ENCODE results near the gene SSPN. TPM values are rescaled to one million over a fixed set of nuclear protein-coding genes. Genes with fewer than 3 reads are reported as not detected.

The SSPN gene
- total RNA-seq, 1 experiment from 2014 or later, result 11.9 TPM

DNA sequence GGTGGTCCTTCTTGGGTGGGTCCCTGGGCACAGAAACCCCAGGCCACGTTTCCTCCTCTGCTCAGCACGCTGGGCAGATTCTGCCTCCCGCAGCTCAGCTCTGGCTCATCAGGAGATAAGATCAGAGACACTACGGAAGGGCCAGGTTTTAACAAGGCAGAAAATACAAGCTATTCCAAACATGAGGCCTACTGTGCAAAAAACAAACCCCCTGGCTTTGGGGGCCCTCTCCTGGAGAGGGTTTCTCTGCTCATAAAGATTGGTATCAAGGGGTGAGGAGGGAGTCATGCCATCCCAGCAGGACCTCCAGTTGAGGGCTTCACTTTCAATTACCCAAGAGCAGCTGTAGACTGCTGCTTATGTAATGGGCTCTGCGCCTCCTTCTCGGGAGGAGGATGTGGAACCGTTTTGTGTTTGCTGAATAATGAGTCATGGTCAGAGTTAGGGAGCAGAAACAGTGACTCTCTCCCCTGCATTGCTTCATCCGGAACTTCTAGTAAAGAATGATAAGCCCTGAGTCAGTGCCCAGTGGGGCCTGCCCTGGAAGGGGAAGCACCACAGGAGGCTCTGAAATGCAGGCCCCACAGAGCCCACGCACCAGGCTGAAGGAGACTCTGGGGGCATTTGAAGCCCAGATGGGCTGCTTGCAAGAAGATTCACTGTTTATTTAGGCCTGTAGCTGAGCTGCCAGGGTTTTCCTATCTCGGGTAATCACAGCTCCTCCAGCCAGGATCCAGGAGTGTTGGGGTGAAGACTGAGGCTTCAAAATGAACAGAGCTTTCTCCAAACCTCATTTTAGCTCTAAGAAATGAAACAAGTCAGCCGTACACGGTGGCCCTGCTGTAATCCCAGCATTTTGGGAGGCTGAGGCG is 79.3 kb downstream of the SSPN start:
- no peaks in the 10 kb centered on the region for H3K9me3 ChIP-seq (ENCODE audit: low read length)
- H3K9ac ChIP-seq (ENCODE audit: low read length), result peak overlapping the region; percentile 81
- no peaks in the 10 kb centered on the region for H3K36me3 ChIP-seq (ENCODE audit: low read depth, low read length)
- peak overlapping the region; percentile 60 for H3K4me2 ChIP-seq (ENCODE audit: low read length)
- peak overlapping the region; percentile 94 for H3K27ac ChIP-seq (ENCODE audit: low read length)
- H3K27me3 ChIP-seq (ENCODE audit: low read length), result no peaks in the 10 kb centered on the region
- peak overlapping the region; percentile 13 for H2AFZ ChIP-seq (ENCODE audit: low read length)
- ChIA-PET POLR2A (ENCODE audit: unreplicated experiment) (interaction anchor here (0.6 to 1.7 kb wide), 12 partner anchors 28 to 349 kb away, joined by 3 to 42 read pairs (median 6); partner anchors contain the start of gene BHLHE41), CTCF (interaction anchor here (0.5 to 2.3 kb wide), 19 partner anchors 9 to 427 kb away, joined by 3 to 19 read pairs (median 5); partner anchors contain the start of genes BHLHE41 and SSPN)
- H3K4me1 ChIP-seq (ENCODE audit: insufficient read depth, low read length), result peaks cover 57% of the 10 kb centered on the region
- H3K4me3 ChIP-seq (ENCODE audit: low read length), result peak overlapping the region; percentile 5; the same call in 1 of the 2 replicates
- no peaks in the 10 kb centered on the region for H3K9me2 ChIP-seq (replicated peaks; ENCODE audit: low read length)
- TF ChIP-seq, protein P1, sequence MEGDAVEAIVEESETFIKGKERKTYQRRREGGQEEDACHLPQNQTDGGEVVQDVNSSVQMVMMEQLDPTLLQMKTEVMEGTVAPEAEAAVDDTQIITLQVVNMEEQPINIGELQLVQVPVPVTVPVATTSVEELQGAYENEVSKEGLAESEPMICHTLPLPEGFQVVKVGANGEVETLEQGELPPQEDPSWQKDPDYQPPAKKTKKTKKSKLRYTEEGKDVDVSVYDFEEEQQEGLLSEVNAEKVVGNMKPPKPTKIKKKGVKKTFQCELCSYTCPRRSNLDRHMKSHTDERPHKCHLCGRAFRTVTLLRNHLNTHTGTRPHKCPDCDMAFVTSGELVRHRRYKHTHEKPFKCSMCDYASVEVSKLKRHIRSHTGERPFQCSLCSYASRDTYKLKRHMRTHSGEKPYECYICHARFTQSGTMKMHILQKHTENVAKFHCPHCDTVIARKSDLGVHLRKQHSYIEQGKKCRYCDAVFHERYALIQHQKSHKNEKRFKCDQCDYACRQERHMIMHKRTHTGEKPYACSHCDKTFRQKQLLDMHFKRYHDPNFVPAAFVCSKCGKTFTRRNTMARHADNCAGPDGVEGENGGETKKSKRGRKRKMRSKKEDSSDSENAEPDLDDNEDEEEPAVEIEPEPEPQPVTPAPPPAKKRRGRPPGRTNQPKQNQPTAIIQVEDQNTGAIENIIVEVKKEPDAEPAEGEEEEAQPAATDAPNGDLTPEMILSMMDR (conservative IDR thresholded peaks at IDR 0.05; ENCODE audit: low read depth, low read length), result peak; percentile 83
- TF ChIP-seq EZH2phosphoT487 (IDR thresholded peaks at IDR 0.05; ENCODE audit: borderline replicate concordance, low read length) (0 out of 2 replicates have a peak, but pooled peaks have one; percentile 53), EZH2 (IDR thresholded peaks at IDR 0.05; ENCODE audit: low read length, unreplicated experiment) (no peak)
- TSS peak; percentile 92 for BruUV-seq (replicated peaks)
- intact Hi-C loops (cut with micrococcal nuclease), result loop anchor here (1.0 to 10.0 kb wide), 11 partner anchors 28 to 428 kb away; no protein-coding TSS in a partner anchor
- no peaks in the 10 kb centered on the region for H3K79me2 ChIP-seq (ENCODE audit: low read length)
- H4K20me1 ChIP-seq (ENCODE audit: low read length), result no peaks in the 10 kb centered on the region
- H3F3A ChIP-seq (ENCODE audit: low read length, unreplicated experiment), result peaks cover 11% of the 10 kb centered on the region
- peak; percentile 92 for ATAC-seq
- DNase-seq, result peak; percentile 100

DNA sequence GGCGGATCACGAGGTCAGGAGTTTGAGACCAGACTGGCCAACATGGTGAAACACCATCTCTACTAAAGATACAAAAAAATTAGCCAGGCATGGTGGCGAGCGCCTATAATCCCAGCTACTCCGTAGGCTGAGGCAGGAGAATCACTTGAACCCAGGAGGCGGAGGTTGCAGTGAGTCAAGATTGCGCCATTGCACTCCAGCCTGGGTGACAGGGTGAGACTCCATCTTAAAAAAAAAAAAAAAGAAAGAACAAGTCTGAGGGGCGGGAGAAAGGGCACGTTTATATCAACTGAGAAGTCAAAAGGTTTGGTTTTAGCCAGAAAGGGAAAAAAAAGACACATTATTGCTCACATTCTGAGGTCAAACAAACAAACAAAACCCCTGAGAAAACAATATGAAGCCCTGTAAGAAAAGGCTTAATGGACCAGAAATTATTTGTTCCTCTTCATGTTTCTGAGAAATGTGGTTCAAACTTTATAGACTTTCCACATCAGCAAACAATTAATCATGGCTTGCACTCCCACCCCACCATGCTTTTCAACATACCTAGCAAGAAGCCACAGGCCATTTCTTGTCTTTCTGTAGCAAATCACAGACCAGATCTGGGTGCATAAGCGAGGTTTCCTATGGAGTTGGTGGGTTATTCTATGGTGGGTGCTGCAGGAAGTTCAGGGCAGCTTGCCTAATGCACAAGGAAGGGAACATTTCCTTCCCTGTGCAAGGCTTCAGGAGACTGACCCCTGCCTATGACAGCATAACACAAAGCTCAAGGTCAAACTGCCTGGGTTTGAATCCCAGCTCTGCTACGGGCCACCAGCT is 80.1 kb downstream of the SSPN start:
- Histone ChIP-seq H3F3A (ENCODE audit: low read length, unreplicated experiment) (peaks cover 11% of the 10 kb centered on the region), H3K9me3 (ENCODE audit: low read length) (no peaks in the 10 kb centered on the region), H4K20me1 (ENCODE audit: low read length) (no peaks in the 10 kb centered on the region), H3K4me3 (ENCODE audit: low read length) (no peak overlapping the region), H3K4me1 (ENCODE audit: insufficient read depth, low read length) (peaks cover 57% of the 10 kb centered on the region), H3K36me3 (ENCODE audit: low read depth, low read length) (no peaks in the 10 kb centered on the region), H3K9me2 (replicated peaks; ENCODE audit: low read length) (no peaks in the 10 kb centered on the region), H3K4me2 (ENCODE audit: low read length) (peak overlapping the region; percentile 47), H3K79me2 (ENCODE audit: low read length) (no peaks in the 10 kb centered on the region), H3K27me3 (ENCODE audit: low read length) (no peaks in the 10 kb centered on the region), H3K27ac (ENCODE audit: low read length) (peak overlapping the region; percentile 94), H3K9ac (ENCODE audit: low read length) (peak overlapping the region; percentile 81), H2AFZ (ENCODE audit: low read length) (peak overlapping the region; percentile 3; the same call in 1 of the 2 replicates)
- ChIA-PET CTCF (interaction anchor here (0.6 to 2.3 kb wide), 5 partner anchors 152 to 426 kb away, joined by 3 to 19 read pairs (median 5); no protein-coding TSS in a partner anchor), POLR2A (ENCODE audit: unreplicated experiment) (interaction anchor here (1.1 to 1.7 kb wide), 2 partner anchors 122 to 161 kb away, joined by 7 to 10 read pairs; no protein-coding TSS in a partner anchor)
- DNase-seq, result peak; percentile 91
- intact Hi-C loops (cut with micrococcal nuclease), result loop anchor here (10.0 kb wide), 1 partner anchor 359 kb away; no protein-coding TSS in a partner anchor
- no TSS peak for BruUV-seq (replicated peaks)
- no peak for TF ChIP-seq EZH2 (IDR thresholded peaks at IDR 0.05; ENCODE audit: low read length, unreplicated experiment)
- ATAC-seq, result no peak; the same call in 1 of the 2 replicates

DNA sequence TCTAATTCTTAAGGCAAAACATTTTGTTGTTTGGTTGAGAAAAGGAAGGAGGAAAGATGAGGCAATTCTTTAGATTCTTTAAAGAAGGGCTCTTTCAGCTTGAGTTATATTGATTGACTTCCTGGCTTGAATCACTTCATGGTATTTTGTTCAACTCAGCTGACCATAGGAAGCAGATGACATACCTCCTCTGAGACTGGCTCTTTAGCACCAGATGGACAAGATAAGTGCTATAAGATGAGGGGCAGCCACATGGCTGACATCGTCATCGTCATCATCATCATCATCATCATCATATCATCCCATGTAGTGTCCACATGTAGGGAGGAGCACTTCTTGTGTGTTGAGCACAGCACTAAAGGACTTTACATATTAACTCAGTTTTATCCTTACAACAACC is 81.3 kb downstream of the SSPN start:
- no peak overlapping the region for H3K4me3 ChIP-seq (ENCODE audit: low read length)
- no peak overlapping the region for H2AFZ ChIP-seq (ENCODE audit: low read length)
- intact Hi-C loops (cut with micrococcal nuclease), result loop anchor here (10.0 kb wide), 1 partner anchor 358 kb away; no protein-coding TSS in a partner anchor
- no peaks in the 10 kb centered on the region for H4K20me1 ChIP-seq (ENCODE audit: low read length)
- no peak overlapping the region for H3K9ac ChIP-seq (ENCODE audit: low read length)
- ChIA-PET CTCF (no interaction called here), POLR2A (ENCODE audit: unreplicated experiment) (no interaction called here)
- BruUV-seq (replicated peaks), result no TSS peak
- peak; percentile 35 for DNase-seq
- no peaks in the 10 kb centered on the region for H3K9me2 ChIP-seq (replicated peaks; ENCODE audit: low read length)
- H3K36me3 ChIP-seq (ENCODE audit: low read depth, low read length), result no peaks in the 10 kb centered on the region
- H3K4me2 ChIP-seq (ENCODE audit: low read length), result no peak overlapping the region
- peak overlapping the region; percentile 94 for H3K27ac ChIP-seq (ENCODE audit: low read length)
- no peaks in the 10 kb centered on the region for H3K27me3 ChIP-seq (ENCODE audit: low read length)
- H3K79me2 ChIP-seq (ENCODE audit: low read length), result no peaks in the 10 kb centered on the region
- no peak for ATAC-seq
- H3F3A ChIP-seq (ENCODE audit: low read length, unreplicated experiment), result peaks cover 11% of the 10 kb centered on the region
- H3K4me1 ChIP-seq (ENCODE audit: insufficient read depth, low read length), result peaks cover 47% of the 10 kb centered on the region
- no peak for TF ChIP-seq EZH2 (IDR thresholded peaks at IDR 0.05; ENCODE audit: low read length, unreplicated experiment)
- TF ChIP-seq, protein P1 (conservative IDR thresholded peaks at IDR 0.05; ENCODE audit: low read depth, low read length), result no peak
- TF ChIP-seq EZH2phosphoT487 (IDR thresholded peaks at IDR 0.05; ENCODE audit: borderline replicate concordance, low read length), result no peak
- H3K9me3 ChIP-seq (ENCODE audit: low read length), result no peaks in the 10 kb centered on the region
